Activated CD4-positive, CD25-positive, alpha-beta regulatory T cell treated with anti-CD3 and anti-CD28 coated beads, Interleukin-2, amount 50 U/mL, for 24 hours (primary cell): ENCODE measurements around the gene TMEM82.
"Not testable (repeated sequence)": the region's sequence is repeated elsewhere in the genome, so short reads cannot be mapped to it uniquely, and the experiment has no call there.

Experiments used
- ATAC-seq, 2 donors: fragments of 150-1000 bp; cut with Tn5 transposase; one replicate each; pipeline ENCODE4 v1.10.0; 2021; ENCODE audit warnings: mild to moderate bottlenecking in 1 of 2, moderate library complexity in 1 of 2

TMEM82 gene

DNA sequence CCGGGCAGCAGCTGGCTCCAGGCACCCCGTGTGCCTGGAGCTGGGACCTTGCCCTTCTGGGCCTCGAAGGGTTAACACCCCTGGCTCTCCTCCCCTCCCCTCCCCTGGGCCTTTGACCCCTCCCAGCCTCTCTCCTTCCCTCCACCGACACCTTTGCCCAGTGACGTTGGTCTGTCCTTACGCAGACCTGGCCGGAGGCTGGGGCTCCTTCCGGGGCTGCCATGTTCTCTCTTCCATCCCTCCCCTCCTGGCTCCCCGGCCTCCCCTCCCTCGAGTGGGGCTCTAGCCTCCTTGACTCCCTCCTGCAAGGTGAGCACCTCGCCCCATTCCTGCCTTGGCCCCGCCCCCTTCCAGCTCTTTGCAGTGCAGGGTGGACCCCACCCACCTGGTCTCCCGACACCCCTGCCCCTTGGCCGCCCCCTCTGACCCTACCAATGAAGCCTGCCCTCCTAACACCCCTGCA, at the start of gene TMEM82:
TSS of gene TMEM82 (plus strand) at position 161 of the 463 bp plus-strand sequence. CDS start at position 222, 61 bp downstream.
- no peak for ATAC-seq

DNA sequence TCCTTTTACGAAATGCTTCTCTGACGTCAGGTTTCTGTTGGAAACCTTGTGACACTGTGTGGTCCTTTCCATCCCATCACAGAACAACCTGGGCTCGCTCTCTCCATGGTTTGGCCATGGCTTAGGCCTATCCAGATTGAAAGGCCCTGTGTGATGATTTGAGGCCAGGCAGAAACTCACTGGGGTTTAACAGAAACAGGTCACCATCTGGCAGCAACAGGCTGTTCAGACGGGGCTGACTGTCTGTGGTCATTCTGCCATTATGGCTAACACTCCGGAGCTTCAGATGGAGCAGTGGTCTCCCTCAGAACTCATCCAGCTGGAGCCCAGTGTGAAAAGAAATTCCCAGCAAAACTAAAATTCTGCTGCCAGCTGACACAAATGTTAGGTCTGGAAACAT, 48.9 kb upstream of the TMEM82 start:
- ATAC-seq: no peak

DNA sequence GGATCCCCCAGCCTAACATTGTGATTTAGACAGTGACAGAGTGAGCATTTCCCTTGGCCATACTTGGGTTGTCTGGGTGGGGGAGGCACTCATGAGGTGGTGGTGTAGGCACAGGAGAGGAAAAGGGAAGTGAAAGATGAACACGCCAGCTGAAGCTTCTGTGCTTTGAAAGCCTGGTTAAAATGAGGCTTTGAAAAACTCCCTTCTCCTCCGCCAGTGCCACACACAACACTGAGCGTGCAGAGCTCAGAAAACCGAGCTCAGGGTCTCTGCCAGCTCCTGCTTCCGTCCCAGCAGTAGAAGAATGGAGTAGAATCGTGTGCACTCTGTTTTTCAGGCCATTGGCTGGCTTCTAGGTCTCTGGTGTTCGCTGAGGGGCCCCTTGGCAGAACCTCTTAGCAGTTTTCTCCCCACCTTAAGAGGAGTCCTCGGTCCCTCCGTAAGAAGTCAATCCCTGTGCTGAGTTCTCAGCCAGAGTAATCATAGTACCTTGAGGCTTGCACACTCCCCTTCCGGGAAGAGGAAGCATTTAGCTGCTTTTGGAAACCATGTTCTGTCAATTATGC, 45.3 kb upstream of the TMEM82 start:
- peak; percentile 88 to 89 for ATAC-seq

DNA sequence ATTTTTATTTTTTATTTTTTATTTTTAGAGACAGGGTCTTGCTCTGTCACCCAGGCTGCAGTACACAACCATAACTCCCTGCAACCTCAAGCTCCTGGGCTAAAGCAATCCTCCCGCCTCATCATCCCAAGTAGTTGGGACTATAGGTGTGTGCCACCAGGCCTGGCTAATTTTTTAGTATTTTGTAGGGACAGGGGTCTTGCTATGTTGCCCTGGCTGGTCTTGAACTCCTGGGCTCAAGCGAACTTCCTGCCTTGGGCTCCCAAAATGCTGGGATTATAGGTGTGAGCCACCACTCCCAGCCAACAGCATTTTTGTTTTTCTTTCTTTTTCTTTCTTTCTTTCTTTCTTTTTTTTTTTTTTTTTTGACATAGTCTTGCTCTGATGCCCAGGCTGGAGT, 44.1 kb upstream of the TMEM82 start:
- no peak for ATAC-seq

DNA sequence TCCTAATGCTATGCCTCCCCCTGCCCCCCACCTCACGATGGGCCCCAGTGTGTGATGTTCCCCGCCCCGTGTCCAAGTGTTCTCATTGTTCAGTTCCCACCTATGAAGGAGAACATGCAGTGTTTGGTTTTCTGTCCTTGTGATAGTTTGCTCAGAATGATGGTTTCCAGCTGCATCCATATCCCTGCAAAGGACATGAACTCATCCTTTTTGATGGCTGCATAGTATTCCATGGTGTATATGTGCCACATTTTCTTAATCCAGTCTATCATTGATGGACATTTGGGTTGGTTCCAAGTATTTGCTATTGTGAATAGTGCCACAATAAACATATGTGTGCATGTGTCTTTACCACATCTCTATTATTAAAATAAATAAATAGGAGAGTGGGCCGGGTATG, 43.0 kb upstream of the TMEM82 start:
- not testable (repeated sequence) for ATAC-seq

DNA sequence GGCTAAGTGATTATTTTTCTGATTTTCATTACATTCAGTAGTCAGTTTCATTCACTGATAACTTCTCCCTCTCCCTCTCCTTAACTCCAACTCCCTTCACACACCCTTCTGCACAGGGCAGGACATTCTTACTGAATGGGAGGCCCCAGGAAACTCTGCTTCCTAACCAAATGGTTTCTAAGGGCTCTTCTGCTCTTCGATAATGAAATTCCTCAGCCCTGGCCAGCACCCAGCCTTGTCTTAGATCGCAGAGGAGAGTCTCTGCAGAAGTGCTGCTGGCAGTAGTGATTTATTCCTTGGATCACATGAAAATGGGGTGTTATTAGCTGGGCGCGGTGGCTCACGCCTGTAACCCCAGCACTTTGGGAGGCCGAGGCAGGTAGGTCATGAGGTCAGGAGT, 41.8 kb upstream of the TMEM82 start:
- ATAC-seq: no peak

DNA sequence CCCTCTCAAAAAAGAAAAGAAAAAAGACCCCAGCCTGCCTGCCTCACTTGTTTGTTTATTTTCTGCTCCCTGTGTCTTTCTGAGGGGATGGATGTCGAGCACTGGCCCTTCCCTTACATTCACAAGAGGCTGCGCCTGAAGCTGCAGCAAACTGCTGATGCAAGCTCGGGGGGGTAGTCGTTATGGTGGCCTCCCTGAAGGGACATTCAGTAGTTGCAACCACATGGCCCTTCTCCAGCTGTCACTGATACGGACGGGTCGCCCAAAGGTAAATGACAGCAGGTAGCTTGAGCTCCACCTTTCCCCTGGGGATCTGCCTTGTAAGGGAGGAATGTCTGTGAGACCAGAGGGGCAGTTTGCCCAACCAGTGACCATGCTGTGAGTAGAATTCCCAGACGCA, 40.5 kb upstream of the TMEM82 start:
- no peak for ATAC-seq

DNA sequence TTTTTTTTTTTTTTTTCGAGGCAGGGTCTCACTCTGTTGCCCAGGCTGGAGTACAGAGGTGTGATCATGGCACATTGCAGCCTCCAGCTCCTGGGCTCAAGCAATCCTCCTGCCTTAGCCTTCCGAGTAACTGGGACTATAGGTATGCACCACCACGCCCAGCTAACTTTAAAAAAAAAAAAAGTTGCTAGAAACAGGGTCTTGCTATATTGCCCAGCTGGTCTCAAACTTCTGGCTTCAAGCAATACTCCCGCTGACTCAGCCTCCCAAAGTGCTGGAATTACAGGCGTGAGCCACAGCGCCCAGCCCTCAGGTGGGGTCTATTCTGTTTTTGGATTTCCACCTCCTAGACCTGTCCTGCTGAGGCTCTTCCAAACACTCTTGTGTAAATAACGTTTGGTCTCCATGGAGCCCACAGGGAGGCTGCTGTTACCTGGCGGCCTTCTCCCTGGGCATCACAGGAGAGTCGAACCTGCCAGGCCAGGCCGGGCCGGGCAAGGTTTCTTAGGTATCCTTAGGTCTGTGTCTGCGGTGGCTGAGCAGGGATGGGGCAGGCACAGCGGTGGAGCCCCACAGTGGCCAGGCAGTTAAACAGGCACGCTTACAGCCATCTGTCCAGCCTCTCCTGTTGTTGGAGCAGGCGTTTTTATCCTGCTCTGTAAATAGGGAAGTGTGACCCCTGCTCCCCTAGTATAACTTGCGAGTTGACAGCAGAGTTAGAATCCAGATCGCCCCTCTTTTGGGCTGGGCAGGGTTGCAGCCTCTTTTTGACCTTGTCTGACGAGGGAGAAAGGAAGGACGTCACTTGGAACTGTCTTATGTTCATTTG, 39.4 kb upstream of the TMEM82 start:
- no peak for ATAC-seq

DNA sequence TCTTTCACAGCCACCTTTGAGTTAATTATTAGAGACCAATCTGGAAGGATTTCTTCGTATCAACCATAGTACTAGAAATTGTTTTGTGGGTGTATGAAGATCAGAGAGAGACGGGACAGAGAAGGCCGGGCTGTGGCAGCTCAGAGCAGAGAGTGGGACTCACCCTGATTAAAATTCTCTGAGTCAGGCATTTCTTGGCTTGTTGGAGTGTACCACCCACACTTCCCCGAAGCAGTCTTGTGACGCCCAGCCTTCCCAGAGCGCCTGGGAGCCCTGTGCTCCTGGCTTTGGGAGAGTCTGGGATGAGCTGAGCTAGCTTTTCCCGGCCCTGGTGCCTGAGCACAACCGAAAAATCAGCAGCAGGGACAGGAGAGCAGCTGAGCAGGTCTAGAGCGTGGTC, 38.7 kb upstream of the TMEM82 start:
- ATAC-seq: no peak

DNA sequence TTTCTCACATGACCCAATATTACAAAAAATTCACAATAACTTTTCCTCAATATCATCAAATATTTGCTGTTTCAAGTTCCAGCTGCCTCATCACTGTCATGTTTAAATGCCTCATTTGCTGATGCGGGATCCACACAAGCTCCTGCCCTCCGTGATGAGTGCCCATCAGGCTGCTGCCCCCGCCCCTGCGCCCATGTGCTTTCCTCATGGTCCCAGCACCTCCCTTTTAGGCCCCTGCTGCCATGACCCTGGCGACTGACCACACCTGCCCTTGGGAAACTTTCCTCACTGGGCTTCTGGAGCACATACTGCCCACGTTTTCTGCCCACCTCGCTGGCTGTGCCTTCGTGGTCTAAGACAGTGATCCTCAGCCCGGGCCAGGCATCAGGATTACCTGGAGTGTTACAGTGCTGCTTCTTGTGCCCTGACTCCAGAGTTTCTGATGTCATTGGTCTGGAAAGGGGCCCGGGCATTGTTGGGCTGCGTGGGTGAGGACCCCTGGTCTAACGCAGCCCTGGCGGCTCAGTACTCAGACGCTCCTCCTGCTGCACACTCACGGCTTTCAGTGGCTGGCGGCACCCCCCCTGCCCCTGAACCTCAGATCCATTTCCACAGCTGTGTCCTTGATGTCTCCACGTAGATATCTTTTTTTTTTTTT, 37.6 kb upstream of the TMEM82 start:
- ATAC-seq: no peak

DNA sequence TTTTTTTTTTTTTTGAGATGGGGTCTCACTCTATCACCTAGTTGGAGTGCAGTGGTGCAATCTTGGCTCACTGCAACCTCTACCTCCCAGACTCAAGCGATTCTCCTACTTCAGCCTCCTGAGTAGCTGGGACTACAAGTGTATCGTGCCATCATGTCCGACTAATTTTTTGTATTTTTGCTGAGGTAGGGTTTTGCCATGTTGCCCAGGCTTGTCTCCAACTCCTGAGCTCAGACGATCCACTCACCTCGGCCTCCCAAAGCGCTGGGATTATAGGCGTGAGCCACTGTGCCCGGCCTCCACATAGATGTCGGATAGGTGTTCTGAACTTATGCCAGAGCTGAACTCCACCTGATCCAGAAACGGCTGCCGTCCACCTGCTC, 37.1 kb upstream of the TMEM82 start:
- no peak for ATAC-seq

DNA sequence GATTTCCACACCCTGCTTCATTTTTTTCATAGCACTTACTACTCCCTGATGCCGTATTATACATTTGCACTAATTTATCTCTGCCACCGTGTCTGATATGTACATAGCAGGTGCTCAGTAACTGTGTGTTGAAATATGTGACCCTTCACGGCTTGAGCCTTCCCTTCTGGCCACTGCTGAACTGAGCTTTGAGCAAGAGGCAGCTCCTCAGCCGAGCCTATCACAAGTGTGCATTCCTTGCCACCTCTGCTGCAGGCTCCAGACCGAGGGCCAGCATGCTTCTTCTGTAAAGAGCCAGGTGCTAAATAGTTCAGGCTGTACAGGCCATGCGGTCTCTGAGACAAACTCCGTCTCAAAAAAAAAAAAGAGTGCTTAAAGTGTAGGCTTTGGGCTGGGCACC, 35.5 kb upstream of the TMEM82 start:
- no peak for ATAC-seq

DNA sequence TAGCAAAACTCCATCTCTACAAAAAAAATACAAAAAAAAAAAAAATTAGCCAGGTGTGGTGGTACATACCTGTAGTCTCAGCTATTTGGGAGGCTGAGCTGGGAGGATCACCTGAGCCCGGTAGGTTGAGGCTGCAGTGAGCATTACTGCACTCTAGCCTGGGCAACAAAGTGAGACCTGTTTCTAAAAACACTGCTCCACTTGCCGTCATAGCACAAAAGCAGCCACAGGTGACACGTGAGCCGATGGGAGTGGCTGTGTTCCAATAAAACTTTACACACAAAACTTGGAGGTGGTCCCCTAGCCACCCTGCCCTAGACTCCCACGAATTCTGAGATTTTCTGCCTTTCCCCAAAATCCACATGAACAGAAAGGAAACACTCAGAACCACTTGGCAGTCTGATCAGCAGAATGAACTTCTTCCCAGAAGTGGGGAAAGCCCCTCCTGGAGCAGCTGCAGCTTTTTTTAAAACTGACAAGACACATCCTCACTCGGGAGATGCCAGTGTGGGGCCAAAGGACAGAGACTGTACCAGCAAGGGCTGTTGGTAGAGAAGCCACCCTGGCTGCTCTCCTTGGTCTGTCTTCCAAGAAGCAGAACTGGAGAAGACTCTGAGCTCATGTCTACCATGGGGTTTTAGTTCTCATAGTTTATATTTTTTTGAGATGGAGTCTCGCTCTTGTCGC, 34.9 kb upstream of the TMEM82 start:
- no peak for ATAC-seq

DNA sequence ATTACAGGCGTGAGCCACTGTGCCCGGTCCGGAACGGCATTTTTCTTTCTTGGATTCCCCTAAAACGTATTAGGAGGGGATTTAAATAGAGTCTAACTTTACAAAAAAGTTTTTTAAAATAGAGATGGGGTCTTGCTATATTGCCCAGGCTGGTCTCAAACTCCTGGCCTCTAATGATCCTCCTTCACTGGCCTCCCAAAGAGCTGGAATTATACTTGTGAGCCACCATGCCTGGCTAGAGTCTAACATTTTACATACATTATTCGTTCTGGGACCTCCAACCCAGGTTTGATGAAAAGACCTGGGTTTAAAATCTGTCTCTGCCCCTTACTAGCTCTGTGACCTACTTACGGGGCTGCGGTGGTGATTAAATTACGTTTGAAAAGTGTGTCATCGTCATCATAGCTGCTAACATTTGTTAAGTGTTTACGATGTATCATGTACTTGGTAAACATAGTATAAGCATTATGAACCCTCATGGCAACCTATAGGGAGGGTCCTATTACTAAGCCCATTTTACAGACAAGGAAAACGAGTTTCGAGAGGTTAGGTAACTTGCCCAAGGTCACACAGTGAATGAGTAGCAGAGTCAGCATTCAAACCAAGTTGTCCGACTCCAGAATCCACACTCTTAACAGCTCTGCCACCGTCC, 33.7 kb upstream of the TMEM82 start:
- ATAC-seq: no peak

DNA sequence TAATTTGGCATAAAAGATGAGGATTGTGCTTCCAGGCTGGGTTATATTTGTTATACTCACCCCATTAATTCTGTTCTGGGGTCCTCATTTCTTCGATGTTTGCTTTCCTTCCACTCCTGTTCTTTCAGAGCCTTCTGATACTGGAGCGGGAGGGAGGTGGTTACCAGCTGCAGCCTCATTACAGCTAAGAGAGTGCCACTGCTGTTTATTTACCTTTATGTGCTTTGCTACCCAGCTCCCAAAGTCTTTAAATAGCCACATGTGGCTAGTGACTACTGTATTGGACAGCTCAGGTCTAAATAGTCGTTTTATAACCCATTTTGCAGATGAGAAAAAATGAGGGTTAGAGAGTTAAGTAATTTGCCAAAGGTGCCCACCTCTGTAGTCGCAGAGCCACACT, 33.1 kb upstream of the TMEM82 start:
- ATAC-seq: no peak

DNA sequence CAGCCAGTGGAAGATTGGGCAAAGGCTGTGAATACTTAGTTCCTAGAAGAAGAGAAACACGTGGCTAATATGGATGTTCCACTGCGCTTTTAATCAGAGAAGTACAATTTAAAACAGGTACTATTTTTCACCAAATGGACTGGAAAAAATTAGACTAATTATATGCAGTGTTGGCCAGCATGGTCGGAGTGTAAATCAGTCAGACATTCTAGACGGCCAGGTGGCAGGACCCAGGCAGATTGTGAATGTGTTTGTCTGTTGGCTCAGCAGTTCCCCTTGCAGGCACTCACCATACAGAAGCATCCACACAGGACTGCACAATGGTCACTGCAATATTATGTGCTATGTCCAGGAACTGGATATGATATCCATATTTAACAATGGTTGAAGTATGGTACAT, 30.1 kb upstream of the TMEM82 start:
- ATAC-seq: no peak

DNA sequence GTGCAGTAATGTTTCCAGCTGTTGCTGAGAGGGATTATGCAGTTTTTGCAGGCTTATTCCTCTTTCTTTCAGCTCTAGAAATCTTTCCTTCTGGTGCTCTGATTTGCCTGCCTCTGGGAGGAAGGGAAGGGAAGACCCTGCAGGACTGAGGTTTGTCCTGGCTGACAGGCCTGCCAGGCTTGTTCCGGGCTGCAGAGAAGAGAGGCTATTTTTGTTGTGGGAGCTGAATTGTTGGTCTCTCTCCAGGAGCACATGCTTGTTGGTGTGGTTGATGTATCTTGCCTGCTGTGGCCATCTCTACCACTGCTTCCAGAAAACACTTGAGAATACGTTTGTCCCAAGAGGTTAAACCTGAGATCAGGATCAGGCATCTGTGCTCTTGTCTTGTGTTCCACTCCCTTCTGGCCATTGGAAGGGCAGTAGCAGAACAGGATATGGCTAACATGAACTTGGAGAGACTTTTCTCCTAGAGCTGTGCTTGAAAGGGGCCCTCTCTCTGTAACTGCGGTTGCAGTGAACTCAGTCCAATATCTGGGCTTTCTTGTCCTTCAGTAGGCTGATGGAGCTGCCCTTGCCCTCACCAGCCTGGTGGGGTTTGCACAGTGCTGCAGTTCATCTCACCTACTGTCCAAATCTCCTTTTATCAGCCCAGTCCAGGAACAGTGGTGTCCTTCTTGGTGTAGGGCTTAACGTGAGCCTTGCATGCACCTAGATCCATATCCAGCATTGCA, 27.7 kb upstream of the TMEM82 start:
- no peak for ATAC-seq

DNA sequence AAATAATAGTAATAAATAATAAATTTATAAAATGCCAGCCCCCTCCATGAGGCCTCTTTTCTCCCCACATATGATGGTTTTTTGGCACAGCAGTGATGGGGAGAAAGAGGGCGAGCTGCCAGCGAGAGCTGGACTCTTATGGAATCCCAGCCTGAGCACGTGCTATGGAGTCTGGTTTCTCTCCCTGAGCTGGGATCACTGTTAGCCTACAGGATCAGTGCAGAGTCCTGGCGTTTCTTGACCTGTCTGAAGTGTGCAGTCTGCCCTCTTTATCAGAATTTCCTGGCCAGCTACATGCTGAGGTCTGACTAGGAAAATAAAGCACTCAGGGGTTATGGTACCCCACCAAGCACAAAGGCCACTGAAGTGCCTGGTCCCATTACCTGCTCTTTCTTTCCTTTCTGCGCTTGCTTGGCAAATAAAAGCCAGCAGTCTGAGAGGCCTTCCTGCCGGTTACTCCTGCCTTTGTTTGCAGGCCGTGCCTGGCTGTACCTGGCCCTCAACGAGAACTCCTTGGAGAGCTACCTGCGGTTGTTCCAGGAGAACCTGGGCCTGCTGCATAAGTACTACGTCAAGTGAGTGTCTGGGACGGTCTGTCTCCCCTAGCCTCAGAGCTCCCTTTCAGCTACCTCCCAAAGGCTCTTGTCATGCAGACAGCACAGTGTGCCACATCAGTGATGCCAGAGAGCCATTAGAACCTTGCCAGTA, 24.7 kb upstream of the TMEM82 start:
- no peak for ATAC-seq

DNA sequence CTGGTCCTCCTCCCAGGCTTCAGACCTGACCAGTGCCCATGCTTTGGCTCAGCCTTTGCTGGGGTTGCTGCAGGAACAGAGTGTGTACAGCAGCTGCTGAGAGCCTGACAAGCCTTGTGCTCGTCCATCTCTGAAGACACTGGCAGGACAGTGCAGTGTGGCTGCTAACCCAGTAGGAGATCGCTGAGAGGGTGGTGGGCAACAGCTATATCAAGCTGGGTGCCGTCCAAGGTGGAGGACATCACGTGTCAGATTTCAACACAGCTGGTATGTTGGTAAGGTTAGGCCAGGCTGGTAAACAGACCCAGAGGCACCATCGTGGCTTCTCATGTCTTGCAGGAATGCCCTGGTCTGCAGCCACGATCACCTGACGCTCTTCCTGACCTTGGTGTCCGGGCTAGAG, 24.1 kb upstream of the TMEM82 start:
- ATAC-seq: no peak

DNA sequence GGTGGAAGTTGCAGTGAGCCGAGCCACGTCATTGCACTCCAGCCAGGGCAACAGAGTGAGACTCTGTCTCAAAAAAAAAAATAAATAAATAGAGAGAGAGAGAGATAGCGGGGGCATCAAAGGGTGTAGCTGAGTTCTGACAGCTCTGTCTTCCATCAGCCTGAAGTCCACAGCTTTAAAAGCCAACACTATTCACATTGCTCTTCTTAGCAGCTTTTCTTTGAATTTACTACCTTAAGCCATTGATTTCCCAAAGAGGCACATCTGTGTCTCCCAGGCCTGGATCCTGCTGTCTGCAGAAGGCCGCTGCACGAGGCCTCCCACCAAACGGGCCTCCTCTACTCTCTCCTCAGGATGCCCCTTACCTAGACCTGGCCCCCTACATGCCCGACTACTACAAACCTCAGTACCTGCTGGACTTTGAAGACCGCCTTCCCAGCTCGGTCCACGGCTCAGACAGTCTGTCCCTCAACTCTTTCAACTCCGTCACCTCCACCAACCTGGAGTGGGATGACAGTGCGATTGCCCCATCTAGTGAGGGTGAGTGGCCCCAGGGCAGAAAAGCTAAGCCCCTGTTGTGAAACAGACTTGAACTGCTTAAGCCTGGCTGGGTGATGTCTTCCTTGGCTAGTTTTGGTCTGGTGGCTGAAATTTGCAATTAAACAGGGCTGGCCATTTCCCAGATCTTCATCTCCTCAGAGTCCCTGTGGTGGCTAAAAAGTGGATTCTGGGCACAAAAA, 22.7 kb upstream of the TMEM82 start:
- ATAC-seq: no peak

DNA sequence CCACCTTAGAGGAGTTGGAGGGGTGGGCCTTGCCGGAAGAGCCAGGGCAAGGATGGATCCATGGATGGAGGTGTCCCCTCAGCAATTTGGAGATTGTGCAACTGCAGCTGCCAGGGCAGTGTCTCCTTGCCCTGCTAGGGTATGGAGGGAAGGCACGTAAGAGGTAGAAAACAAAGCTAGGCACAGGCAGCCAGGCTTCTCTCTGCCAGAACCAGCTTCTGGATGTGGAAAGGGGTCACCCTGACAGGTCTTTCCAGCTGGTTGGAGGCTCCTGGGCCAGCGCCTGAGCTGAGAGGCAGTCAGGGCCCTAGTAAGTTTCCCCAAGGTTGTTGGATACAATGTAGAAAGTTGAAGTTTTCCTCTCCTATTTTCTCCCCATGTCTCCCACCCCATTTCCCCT, 21.4 kb upstream of the TMEM82 start:
- no peak for ATAC-seq
